OCI-LY7 (cell line): ENCODE results near the gene SIGLEC5. TPM values are rescaled to one million over a fixed set of nuclear protein-coding genes. Genes with fewer than 3 reads are reported as not detected.
A peak's percentile ranks its signal among the peaks of the same experiment; 100 is the strongest.

Experiments
- BruUV-seq: library from RNA; stranded (reverse); fragments of 400-500 nt; replicated peaks from 2 replicates; lab custom pipeline; 2021; lab: Mats Ljungman, UMichigan
- CTCF ChIA-PET: fragments of 300-600 bp; sonication (Branson Sonifier 250); formaldehyde crosslinking; loops from one replicate; lab custom pipeline; 2022; ENCODE audit warnings: antibody characterized with exemption; ENCODE audit not compliant: unreplicated experiment; lab: Charles Lee
- POLR2A ChIA-PET: fragments of 300-600 bp; sonication (Branson Sonifier 250); formaldehyde crosslinking; loops from one replicate; lab custom pipeline; 2022; ENCODE audit warnings: antibody characterized with exemption; lab: Charles Lee
- DNase-seq: peaks from one replicate; pipeline ENCODE4 v3.0.0-alpha.2; 2015; ENCODE audit warnings: low spot score
- H2AFZ ChIP-seq: fragments of 200-600 bp; sonication (generic), shearing (Covaris generic); 2 replicates; pipeline ENCODE4 v1.6.1; 2014; ENCODE audit warnings: mild to moderate bottlenecking, antibody characterized with exemption, low read length, moderate library complexity
- H3K27ac ChIP-seq: fragments of 200-600 bp; sonication (generic); 2 replicates; pipeline ENCODE4 v1.5.1; 2014; ENCODE audit warnings: mixed run types, low read depth, mild to moderate bottlenecking, moderate library complexity, low read length, inconsistent platforms; ENCODE audit not compliant: poor library complexity, severe bottlenecking
- H3K36me3 ChIP-seq: fragments of 200-600 bp; sonication (generic); 2 replicates; pipeline ENCODE4 v1.6.1; 2014; ENCODE audit warnings: mild to moderate bottlenecking, antibody characterized with exemption, low read length, moderate library complexity, mixed read lengths; ENCODE audit not compliant: insufficient read depth
- H3K4me1 ChIP-seq: fragments of 200-600 bp; sonication (generic); 2 replicates; pipeline ENCODE4 v1.5.1; 2014; ENCODE audit warnings: mild to moderate bottlenecking, low read length; ENCODE audit not compliant: insufficient read depth, poor library complexity, severe bottlenecking
- H3K4me2 ChIP-seq: fragments of 200-600 bp; sonication (generic); 2 replicates; pipeline ENCODE4 v1.6.1; 2014; ENCODE audit warnings: mild to moderate bottlenecking, low read length
- H3K4me3 ChIP-seq: fragments of 200-600 bp; sonication (generic); 2 replicates; pipeline ENCODE4 v1.5.1; 2014; ENCODE audit warnings: mild to moderate bottlenecking, low read depth, low read length; ENCODE audit not compliant: poor library complexity, severe bottlenecking
- H3K79me2 ChIP-seq: fragments of 200-600 bp; sonication (generic); 2 replicates; pipeline ENCODE4 v1.6.1; 2016; ENCODE audit warnings: low read depth, mild to moderate bottlenecking, low read length, moderate library complexity, mixed read lengths; ENCODE audit not compliant: insufficient read depth
- H3K9me2 ChIP-seq: fragments of 200-600 bp; sonication (generic); 2 replicates; pipeline ENCODE4 v1.6.1; 2016; ENCODE audit warnings: mild to moderate bottlenecking, low read length, mixed read lengths; ENCODE audit not compliant: insufficient read depth
- H3K9me3 ChIP-seq: fragments of 200-600 bp; sonication (generic); 2 replicates; pipeline ENCODE4 v1.6.1; 2014; ENCODE audit warnings: mild to moderate bottlenecking, mixed run types, low read length, mixed read lengths
- H4K20me1 ChIP-seq: fragments of 200-600 bp; sonication (generic); 2 replicates; pipeline ENCODE4 v1.6.1; 2014; ENCODE audit warnings: mild to moderate bottlenecking, antibody characterized with exemption, low read length, moderate library complexity, mixed read lengths; ENCODE audit not compliant: insufficient read depth
- EZH2phosphoT487 ChIP-seq: fragments of 200-600 bp; sonication (generic); IDR thresholded peaks from 2 replicates; pipeline ENCODE4 v1.6.1; 2018; ENCODE audit warnings: low read depth, borderline replicate concordance, mild to moderate bottlenecking, mixed run types, antibody characterized with exemption, low read length, moderate library complexity, mixed read lengths
- intact Hi-C: fragments of 100-400 bp; cut with micrococcal nuclease; formaldehyde crosslinking; loops from one replicate; pipeline ENCODE4 v1.10.0; 2022; ENCODE audit not compliant: unreplicated experiment
- total RNA-seq, 2 experiments: library from RNA; depleted of rRNA in 1 of 2; stranded (reverse); fragments of >200 nt in 1 of 2; shearing (Covaris generic) in 1 of 2; gene quantifications; 2 replicates each; pipeline ENCODE4 v1.2.3, GENCODE V29; 2014 to 2022
- TF ChIP-seq, protein P1 (sequence below): fragments of 200-600 bp; sonication (generic); conservative IDR thresholded peaks from 2 replicates; pipeline ENCODE4 v1.5.1; 2014; ENCODE audit warnings: mild to moderate bottlenecking, antibody characterized with exemption, low read length, moderate library complexity, mixed read lengths

Gene SIGLEC5
- total RNA-seq, 2 experiments from 2014 or later = not detected

DNA sequence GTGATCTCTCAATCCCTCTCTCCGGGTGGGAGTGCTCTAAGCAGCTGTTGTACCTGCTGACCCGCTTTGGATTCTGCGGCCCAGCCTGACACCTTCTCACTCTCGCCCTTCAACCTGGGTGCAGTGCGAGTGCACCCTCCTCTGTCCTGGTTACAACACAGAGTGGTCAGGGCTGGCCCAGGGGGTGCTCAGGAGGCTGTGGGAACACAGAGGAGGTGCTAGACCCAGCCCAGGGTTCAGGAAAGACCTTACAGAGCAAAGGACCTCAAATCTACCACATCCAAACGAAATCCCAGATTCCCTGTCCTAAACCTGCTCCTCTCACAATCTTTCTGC, 35.5 kb downstream of the SIGLEC5 start:
- intact Hi-C loops = no loop called here
- CTCF ChIA-PET = no interaction called here
- Histone ChIP-seq H3K27ac (no peak overlapping the region), H2AFZ (peak overlapping the region; percentile 89), H3K4me3 (peak overlapping the region; percentile 80), H3K36me3 (no peaks in the 10 kb centered on the region), H3K4me1 (peaks cover 21% of the 10 kb centered on the region), H3K4me2 (peak overlapping the region; percentile 86), H3K9me2 (no peaks in the 10 kb centered on the region), H3K9me3 (no peaks in the 10 kb centered on the region), H3K79me2 (no peaks in the 10 kb centered on the region), H4K20me1 (no peaks in the 10 kb centered on the region)
- POLR2A ChIA-PET = no interaction called here
- TF ChIP-seq, protein P1, sequence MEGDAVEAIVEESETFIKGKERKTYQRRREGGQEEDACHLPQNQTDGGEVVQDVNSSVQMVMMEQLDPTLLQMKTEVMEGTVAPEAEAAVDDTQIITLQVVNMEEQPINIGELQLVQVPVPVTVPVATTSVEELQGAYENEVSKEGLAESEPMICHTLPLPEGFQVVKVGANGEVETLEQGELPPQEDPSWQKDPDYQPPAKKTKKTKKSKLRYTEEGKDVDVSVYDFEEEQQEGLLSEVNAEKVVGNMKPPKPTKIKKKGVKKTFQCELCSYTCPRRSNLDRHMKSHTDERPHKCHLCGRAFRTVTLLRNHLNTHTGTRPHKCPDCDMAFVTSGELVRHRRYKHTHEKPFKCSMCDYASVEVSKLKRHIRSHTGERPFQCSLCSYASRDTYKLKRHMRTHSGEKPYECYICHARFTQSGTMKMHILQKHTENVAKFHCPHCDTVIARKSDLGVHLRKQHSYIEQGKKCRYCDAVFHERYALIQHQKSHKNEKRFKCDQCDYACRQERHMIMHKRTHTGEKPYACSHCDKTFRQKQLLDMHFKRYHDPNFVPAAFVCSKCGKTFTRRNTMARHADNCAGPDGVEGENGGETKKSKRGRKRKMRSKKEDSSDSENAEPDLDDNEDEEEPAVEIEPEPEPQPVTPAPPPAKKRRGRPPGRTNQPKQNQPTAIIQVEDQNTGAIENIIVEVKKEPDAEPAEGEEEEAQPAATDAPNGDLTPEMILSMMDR = no peak
- no peak for TF ChIP-seq EZH2phosphoT487
- DNase-seq = no peak
- TSS peak; percentile 50 for BruUV-seq

DNA sequence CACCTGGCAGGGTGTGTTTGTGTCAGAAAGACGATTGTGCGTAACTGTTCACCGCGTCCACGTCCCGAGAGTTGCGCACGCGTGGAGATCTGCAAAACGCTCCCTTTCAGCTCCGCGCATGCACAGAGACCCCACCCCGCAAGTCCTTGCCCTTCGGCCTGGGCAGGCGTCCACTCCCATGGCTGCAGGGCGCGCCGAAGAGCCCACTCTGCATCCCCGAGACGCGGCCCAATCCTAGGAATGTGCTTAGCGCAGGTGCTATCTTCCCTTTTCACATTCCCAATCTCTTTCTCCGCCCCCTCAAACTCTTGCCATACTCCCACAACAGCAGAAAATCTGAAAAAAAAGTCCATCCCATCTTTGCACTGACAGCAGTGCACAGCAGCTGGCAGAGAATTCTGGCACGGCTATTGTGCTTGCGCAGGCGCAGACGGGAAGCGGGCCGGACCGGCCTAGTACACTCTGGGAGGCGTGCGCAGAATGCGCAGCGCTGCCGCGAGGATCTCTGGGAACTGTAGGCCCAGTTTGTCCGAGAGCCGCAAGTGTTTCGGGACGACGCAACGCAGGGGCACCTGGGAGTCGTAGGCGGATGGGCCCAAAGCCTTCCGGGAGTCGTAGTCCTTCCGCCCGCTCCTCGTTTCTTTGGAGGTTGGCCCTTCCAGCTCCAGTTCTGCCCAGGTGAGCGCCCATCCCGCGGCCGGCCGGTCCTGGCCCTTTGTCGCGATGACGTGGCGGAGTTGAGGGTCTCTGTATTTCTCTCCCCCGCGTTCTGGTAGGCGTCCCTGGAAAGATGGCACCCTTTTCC, 36.0 kb downstream of the SIGLEC5 start:
- CTCF ChIA-PET = no interaction called here
- POLR2A ChIA-PET = no interaction called here
- Histone ChIP-seq H3K79me2 (no peaks in the 10 kb centered on the region), H3K4me3 (peak overlapping the region; percentile 80), H3K9me3 (no peaks in the 10 kb centered on the region), H3K9me2 (no peaks in the 10 kb centered on the region), H4K20me1 (no peaks in the 10 kb centered on the region), H3K4me2 (peak overlapping the region; percentile 94), H3K36me3 (no peaks in the 10 kb centered on the region), H2AFZ (peak overlapping the region; percentile 89), H3K27ac (no peak overlapping the region), H3K4me1 (peaks cover 16% of the 10 kb centered on the region)
- BruUV-seq = no TSS peak
- intact Hi-C loops = no loop called here
- no peak for TF ChIP-seq EZH2phosphoT487
- TF ChIP-seq, protein P1 = no peak
- DNase-seq = peak; percentile 97

DNA sequence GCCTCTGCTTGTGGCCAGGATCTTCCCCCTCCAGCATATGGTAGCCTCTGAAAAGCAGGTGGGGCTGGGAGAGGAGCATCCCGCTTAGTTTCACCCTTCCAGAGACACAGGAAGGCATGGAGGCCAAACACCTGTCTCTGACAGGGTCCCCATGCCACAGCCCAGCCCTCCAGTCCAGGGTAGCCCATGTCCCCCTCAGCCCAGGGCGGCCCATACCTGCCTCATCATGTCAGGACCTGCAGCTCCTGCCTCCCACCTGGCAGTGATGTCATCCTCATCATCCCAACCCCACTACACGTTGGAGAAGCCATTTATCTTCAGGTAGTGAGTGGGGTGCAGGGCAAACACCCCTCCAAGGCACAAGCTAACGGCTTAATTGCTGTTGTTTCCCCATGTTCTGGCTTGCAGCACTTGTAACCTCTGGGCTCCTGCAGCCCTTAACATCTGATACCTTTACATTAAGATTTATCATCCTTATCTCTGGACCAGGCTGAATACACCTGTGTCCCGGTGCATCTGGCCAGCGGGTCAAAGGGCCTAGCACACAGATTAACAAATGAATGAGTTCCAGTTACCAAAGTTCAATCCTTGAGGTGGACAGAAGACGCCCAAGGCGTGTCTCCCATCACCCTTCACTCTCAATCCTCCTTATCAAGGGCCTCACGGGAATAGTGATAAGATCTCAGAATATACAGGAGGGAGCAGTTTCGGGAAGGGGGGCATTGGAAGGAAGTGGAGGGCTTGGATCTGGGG, 36.9 kb downstream of the SIGLEC5 start:
- no peak for DNase-seq
- H2AFZ ChIP-seq = peak overlapping the region; percentile 89; the same call in 1 of the 2 replicates
- TF ChIP-seq EZH2phosphoT487 = no peak
- TF ChIP-seq, protein P1 = no peak
- H3K36me3 ChIP-seq = peaks cover 4% of the 10 kb centered on the region; the same call in 1 of the 2 replicates
- intact Hi-C loops = no loop called here
- CTCF ChIA-PET = no interaction called here
- peak overlapping the region; percentile 80 for H3K4me3 ChIP-seq
- H3K4me1 ChIP-seq = peaks cover 15% of the 10 kb centered on the region
- POLR2A ChIA-PET = no interaction called here
- H3K27ac ChIP-seq = no peak overlapping the region
- no peaks in the 10 kb centered on the region for H4K20me1 ChIP-seq
- BruUV-seq = no TSS peak
- H3K4me2 ChIP-seq = peak overlapping the region; percentile 94
- no peaks in the 10 kb centered on the region for H3K9me3 ChIP-seq
- H3K9me2 ChIP-seq = no peaks in the 10 kb centered on the region
- no peaks in the 10 kb centered on the region for H3K79me2 ChIP-seq
